Measurements from ENCODE around the gene GGA1. TPM values are rescaled to one million over a fixed set of nuclear protein-coding genes. Genes with fewer than 3 reads are reported as not detected.

GGA1 gene
- total RNA-seq, 4 donors from 2014 or later = 16.7 to 78.0 (median 35.3) TPM

DNA sequence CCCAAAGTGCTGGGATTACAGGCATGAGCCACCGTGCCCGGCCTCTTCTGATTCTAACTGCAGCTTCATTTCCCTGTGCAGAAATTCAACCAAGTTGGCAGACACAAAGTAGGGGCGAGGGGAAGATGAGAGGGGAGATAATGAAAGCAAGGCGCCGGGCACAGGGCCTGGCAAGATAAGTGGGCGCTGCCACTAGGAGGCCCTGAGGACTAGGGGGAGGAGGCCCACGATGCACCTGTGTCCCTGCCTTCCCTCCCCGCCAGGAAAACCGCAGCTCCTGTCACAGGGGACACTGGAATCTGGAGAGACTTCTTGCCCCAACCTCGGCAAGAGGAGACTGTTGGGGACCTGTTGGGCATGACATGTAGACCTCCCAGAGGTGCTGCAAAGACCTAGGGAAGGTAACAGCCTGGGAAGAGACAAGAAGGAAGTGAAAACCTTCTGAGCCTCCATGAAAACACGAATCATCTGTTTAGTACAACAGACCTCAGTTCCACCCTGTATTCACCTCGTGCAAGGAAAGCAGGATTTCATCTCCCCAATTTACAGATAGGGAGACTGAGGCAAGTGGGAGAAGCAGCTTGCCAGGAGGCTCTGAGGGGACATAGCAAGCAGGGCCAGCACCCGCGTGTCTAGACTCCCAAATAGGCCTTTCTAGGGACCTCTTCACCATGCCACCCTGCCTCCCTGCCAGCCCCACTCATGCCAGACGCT is 63.7 kb downstream of the GGA1 start:
- Histone ChIP-seq H3K4me3 (no peak overlapping the region), H3K27me3 (no peaks in the 10 kb centered on the region), H3K9me3 (no peaks in the 10 kb centered on the region), H3K36me3 (no peaks in the 10 kb centered on the region), H3K27ac (peak overlapping the region; percentile 93 to 99), H3K4me1 (peaks cover under 1 to 9% of the 10 kb centered on the region in 2 donors)
- intact Hi-C loops (cut with DNase I; ENCODE audit: low total_unique reads) = no loop called here
- TF ChIP-seq POLR2A (IDR thresholded peaks at IDR 0.05) = no peak
- DNase-seq = no peak

DNA sequence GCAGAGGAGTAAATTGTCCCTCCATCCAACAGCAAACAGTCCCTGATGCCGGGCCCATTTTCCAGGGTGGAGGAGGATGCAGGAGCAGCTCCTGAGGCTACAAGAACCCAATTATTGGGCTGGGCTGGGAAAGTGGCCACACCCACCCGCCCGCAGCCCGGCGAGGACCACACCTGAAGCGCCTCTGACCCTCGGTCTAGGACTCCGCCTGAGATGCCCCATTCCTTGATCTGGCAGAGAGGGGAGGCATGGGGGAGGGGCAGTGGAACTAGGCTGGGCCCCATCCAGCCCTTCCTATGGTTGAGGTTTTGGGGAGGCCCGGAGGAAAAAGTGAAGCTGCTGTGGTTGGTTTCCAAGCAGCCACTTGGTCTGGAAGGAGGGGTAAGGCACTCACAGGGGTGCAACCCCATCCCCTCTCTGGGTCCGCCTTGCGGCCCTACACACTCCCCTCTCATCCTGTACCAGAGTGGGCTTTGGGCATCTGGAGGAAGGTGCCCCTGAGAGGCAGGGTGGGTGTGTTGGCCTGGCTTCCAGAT is 64.4 kb downstream of the GGA1 start:
- Histone ChIP-seq H3K4me1 (peaks cover 3 to 14% of the 10 kb centered on the region in 2 donors), H3K27ac (peak overlapping the region; percentile 93 to 99), H3K4me3 (no peak overlapping the region), H3K36me3 (no peaks in the 10 kb centered on the region), H3K9me3 (no peaks in the 10 kb centered on the region), H3K27me3 (no peaks in the 10 kb centered on the region)
- intact Hi-C loops (cut with DNase I; ENCODE audit: low total_unique reads) = no loop called here
- DNase-seq = no peak
- TF ChIP-seq, protein P1, sequence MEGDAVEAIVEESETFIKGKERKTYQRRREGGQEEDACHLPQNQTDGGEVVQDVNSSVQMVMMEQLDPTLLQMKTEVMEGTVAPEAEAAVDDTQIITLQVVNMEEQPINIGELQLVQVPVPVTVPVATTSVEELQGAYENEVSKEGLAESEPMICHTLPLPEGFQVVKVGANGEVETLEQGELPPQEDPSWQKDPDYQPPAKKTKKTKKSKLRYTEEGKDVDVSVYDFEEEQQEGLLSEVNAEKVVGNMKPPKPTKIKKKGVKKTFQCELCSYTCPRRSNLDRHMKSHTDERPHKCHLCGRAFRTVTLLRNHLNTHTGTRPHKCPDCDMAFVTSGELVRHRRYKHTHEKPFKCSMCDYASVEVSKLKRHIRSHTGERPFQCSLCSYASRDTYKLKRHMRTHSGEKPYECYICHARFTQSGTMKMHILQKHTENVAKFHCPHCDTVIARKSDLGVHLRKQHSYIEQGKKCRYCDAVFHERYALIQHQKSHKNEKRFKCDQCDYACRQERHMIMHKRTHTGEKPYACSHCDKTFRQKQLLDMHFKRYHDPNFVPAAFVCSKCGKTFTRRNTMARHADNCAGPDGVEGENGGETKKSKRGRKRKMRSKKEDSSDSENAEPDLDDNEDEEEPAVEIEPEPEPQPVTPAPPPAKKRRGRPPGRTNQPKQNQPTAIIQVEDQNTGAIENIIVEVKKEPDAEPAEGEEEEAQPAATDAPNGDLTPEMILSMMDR (IDR thresholded peaks at IDR 0.05) = no peak
- no peak for TF ChIP-seq POLR2A (IDR thresholded peaks at IDR 0.05)

DNA sequence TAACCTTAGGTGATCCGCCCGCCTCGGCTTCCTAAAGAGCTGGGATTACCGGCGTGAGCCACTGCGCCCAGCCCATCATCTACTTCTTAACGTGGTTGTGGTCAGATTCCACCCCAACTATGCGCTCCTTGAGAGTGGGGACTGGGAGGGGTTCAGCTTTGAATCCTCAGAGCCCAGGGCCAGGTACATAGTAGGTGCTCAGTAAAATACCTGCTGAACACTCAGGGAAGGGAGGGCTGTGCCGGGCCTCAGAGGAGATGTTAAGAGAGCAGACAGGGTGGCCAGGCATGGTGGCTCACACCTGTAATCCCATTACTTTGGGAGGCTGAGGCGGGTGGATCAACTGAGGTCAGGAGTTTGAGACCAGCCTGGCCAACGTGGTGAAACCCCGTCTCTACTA is 65.6 kb downstream of the GGA1 start:
- Histone ChIP-seq H3K4me1 (peaks cover 3 to 18% of the 10 kb centered on the region in 2 donors), H3K4me3 (no peak overlapping the region), H3K36me3 (no peaks in the 10 kb centered on the region), H3K27ac (peak overlapping the region; percentile 93 to 99), H3K27me3 (no peaks in the 10 kb centered on the region), H3K9me3 (no peaks in the 10 kb centered on the region)
- no peak for DNase-seq
- intact Hi-C loops (cut with DNase I; ENCODE audit: low total_unique reads) = no loop called here
- TF ChIP-seq POLR2A (IDR thresholded peaks at IDR 0.05) = no peak
- TF ChIP-seq, protein P1 (IDR thresholded peaks at IDR 0.05) = no peak

DNA sequence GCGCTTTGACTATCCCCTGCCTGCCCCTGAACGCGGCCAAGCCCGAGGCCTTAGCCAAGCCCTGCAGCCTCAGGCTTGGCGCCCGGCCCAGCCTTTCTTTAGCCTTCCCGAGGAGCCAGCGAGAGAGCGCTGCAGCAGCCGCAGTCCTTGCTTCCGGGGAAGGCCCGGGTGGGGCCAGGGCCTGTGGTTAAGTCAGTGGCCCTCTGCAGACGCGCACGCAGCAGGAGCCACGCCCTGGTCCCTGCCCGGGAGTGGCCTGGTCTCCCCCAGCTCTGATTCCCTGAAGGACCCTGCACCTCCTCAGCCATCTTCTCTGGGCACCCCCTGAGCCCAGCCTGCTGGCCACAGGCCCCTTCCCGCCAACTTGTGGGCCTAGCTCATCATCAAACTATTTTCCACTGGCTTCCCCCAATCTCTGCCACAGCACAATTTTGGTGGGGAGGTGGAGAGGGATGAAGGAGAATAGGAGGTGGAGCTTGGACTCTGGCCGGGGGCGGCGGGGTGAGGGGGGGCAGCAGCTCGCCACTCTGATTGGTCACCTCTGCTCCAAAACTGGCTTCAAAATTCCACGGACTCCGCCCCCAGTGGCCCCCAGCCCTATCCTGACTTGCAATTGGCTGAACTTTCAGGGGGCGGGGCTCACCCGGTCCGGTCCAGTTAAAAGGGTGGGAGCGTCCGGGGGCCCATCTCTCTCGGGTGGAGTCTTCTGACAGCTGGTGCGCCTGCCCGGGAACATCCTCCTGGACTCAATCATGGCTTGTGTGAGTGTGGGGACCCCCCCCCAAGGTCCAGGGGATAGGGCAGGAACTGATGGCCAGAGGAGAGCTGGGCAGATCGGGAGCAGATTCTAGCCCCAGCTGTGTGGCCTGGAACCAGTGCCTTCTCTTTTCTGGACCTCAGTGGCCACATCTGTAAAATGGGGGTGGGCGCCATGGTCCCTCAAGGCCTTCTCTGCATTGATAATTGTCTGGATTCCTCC is 66.6 kb downstream of the GGA1 start, which contains the start of gene LGALS1:
LGALS1 (plus strand) TSS at position 686 of the 979 bp plus-strand sequence; CDS start at position 753, 67 bp downstream.
- Histone ChIP-seq H3K4me3 (peak within 1 kb of the TSS; percentile 68 to 78), H3K27ac (peak within 1 kb of the TSS; percentile 93 to 99), H3K27me3 (no peaks in the 10 kb centered on the region), H3K4me1 (peaks cover 3 to 18% of the 10 kb centered on the region in 2 donors), H3K9me3 (no peaks in the 10 kb centered on the region), H3K36me3 (no peaks in the 10 kb centered on the region)
- intact Hi-C loops (cut with DNase I; ENCODE audit: low total_unique reads) = no loop called here
- TF ChIP-seq POLR2A (IDR thresholded peaks at IDR 0.05) = peak; percentile 47 to 74
- TF ChIP-seq, protein P1 (IDR thresholded peaks at IDR 0.05) = peak; percentile 16 to 54 (median 39)
- DNase-seq = peak; percentile 100

DNA sequence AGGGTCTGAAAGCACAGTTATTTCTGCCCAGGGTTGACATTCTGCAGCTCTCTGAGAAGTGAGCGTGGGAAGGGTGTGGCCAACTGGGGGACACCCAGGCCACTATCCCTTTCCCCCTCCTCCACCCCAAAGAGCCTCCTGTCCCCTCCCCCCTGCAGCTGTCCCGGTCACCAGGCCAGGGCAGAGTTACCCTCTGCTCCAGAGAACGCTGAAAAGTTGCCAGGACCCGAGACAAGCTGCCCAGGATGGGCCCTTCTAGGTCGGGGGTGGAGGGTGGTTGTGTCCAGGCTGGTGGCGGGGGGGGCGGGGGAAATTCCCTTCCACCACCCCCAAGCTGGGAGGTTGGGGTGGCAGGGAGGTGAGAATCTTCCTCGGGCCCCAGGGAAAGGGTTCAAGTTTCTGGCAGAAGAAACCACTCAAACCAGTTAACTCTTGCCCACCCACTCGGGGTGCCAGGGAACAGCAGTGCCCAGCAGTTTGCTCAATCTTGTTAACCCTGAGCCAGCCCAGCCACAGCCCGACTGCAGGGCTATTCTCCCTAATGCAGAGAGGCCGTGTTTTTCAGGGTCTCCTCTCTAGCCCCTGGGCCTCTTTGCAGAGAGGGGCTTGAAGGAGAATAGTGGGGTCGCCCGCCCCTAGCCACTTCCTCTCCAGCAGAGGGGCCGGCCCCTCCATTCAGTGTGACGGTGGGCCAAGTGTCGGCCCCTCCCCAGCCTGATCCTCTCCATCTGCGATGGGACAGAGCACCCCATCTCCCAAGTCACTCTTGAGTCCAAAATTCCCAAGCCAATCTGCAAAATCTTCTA is 67.5 kb downstream of the GGA1 start:
- peak overlapping the region; percentile 93 to 99 for H3K27ac ChIP-seq
- intact Hi-C loops (cut with DNase I; ENCODE audit: low total_unique reads) = no loop called here
- no peaks in the 10 kb centered on the region for H3K36me3 ChIP-seq
- H3K9me3 ChIP-seq = no peaks in the 10 kb centered on the region
- TF ChIP-seq, protein P1 (IDR thresholded peaks at IDR 0.05) = no peak
- no peaks in the 10 kb centered on the region for H3K27me3 ChIP-seq
- peaks cover 3 to 18% of the 10 kb centered on the region in 2 donors for H3K4me1 ChIP-seq
- peak overlapping the region; percentile 68 to 78 for H3K4me3 ChIP-seq
- peak; percentile 55 to 69 for DNase-seq
